HEK293 (cell line): ENCODE results near the gene TMEM50B.

ENCODE experiments used
- CTCF ChIA-PET: fragments of 350-600 bp; formaldehyde crosslinking; extraction: SDS; loops from one replicate; lab custom pipeline; 2021; ENCODE audit warnings: antibody characterized with exemption; lab: Yijun Ruan, JAX
- POLR2A ChIA-PET: fragments of 300-600 bp; formaldehyde crosslinking; extraction: SDS; loops from one replicate; lab custom pipeline; 2020; ENCODE audit warnings: antibody characterized with exemption, inconsistent platforms; lab: Yijun Ruan, JAX
- H3K27ac ChIP-seq: fragments of 200-500 bp; sonication (Bioruptor generic); 2 replicates; pipeline ENCODE4 v1.5.1; 2014; ENCODE audit warnings: low read depth, low read length, control low read depth, inconsistent platforms; ENCODE audit errors: extremely low read depth
- H3K36me3 ChIP-seq, 2 experiments: fragments of 200-500 bp in 1 of 2; sonication (Bioruptor generic) in 1 of 2; 1 replicate in 1 of 2; 2 replicates in 1 of 2; pipeline ENCODE4 v1.5.1; 2014 to 2017; ENCODE audit warnings: inconsistent platforms in 2 of 2, low read length in 2 of 2; ENCODE audit not compliant: control insufficient read depth in 2 of 2, insufficient read depth in 1 of 2
- H3K4me1 ChIP-seq: fragments of 200-500 bp; sonication (Bioruptor generic); 2 replicates; pipeline ENCODE4 v1.5.1; 2014; ENCODE audit warnings: mild to moderate bottlenecking, low read length, inconsistent platforms; ENCODE audit not compliant: control insufficient read depth, insufficient read depth
- H3K4me3 ChIP-seq: 2 replicates; pipeline ENCODE4 v1.5.1; 2011; ENCODE audit warnings: low read depth, mild to moderate bottlenecking, control low read depth, low read length, moderate library complexity
- H3K9me3 ChIP-seq: fragments of 200-500 bp; sonication (Bioruptor generic); 2 replicates; pipeline ENCODE4 v1.5.1; 2014; ENCODE audit warnings: low read depth, low read length, inconsistent platforms; ENCODE audit not compliant: control insufficient read depth, insufficient read depth
- BCL11A ChIP-seq: fragments of 450-650 bp; formaldehyde crosslinking; IDR thresholded peaks from 2 replicates; pipeline ENCODE4 v1.5.1; 2016; ENCODE audit warnings: low read depth, missing biosample characterization, missing genetic modification characterization
- KLF7 ChIP-seq: fragments of 450-650 bp; formaldehyde crosslinking; IDR thresholded peaks from 2 replicates; pipeline ENCODE4 v1.5.1; 2016; ENCODE audit warnings: missing biosample characterization, missing genetic modification characterization, borderline replicate concordance
- PRDM1 ChIP-seq: fragments of 450-650 bp; formaldehyde crosslinking; IDR thresholded peaks from 2 replicates; pipeline ENCODE4; 2016; ENCODE audit warnings: missing biosample characterization, missing genetic modification characterization
- RBAK ChIP-seq: fragments of 450-650 bp; formaldehyde crosslinking; IDR thresholded peaks from 2 replicates; pipeline ENCODE4 v1.5.1; 2016; ENCODE audit warnings: missing biosample characterization, missing genetic modification characterization
- SCRT2 ChIP-seq: fragments of 450-650 bp; formaldehyde crosslinking; IDR thresholded peaks from 2 replicates; pipeline ENCODE4 v1.5.1; 2016; ENCODE audit warnings: missing biosample characterization, missing genetic modification characterization
- SP2 ChIP-seq: fragments of 450-650 bp; formaldehyde crosslinking; IDR thresholded peaks from 2 replicates; pipeline ENCODE4 v1.5.1; 2016; ENCODE audit warnings: missing biosample characterization, missing genetic modification characterization
- SP7 ChIP-seq: fragments of 450-650 bp; formaldehyde crosslinking; IDR thresholded peaks from 2 replicates; pipeline ENCODE4 v1.5.1; 2016; ENCODE audit warnings: missing biosample characterization, missing genetic modification characterization
- TRIM28 ChIP-seq: IDR thresholded peaks from 2 replicates; pipeline ENCODE4 v1.6.1; 2011; ENCODE audit warnings: low read length, control low read depth, borderline replicate concordance
- ZBTB20 ChIP-seq: fragments of 450-650 bp; formaldehyde crosslinking; IDR thresholded peaks from 2 replicates; pipeline ENCODE4 v1.5.1; 2016; ENCODE audit warnings: missing biosample characterization, missing genetic modification characterization
- ZNF302 ChIP-seq: fragments of 450-650 bp; formaldehyde crosslinking; IDR thresholded peaks from 2 replicates; pipeline ENCODE4 v1.5.1; 2016; ENCODE audit warnings: missing biosample characterization, missing genetic modification characterization, low read depth
- ZNF335 ChIP-seq: fragments of 450-650 bp; formaldehyde crosslinking; conservative IDR thresholded peaks from 2 replicates; pipeline ENCODE4 v1.5.1; 2016; ENCODE audit warnings: missing biosample characterization, missing genetic modification characterization
- ZNF529 ChIP-seq: fragments of 450-650 bp; formaldehyde crosslinking; IDR thresholded peaks from 2 replicates; pipeline ENCODE4 v1.5.1; 2017; ENCODE audit warnings: missing genetic modification characterization, missing biosample characterization; ENCODE audit not compliant: insufficient replicate concordance
- ZNF544 ChIP-seq: fragments of 450-650 bp; formaldehyde crosslinking; IDR thresholded peaks from 2 replicates; pipeline ENCODE4 v1.5.0; 2017; ENCODE audit warnings: missing biosample characterization, missing genetic modification characterization
- ZNF571 ChIP-seq: fragments of 450-650 bp; formaldehyde crosslinking; IDR thresholded peaks from 2 replicates; pipeline ENCODE4 v1.5.0; 2017; ENCODE audit warnings: missing biosample characterization, missing genetic modification characterization
- ZNF660 ChIP-seq: fragments of 450-650 bp; IDR thresholded peaks from 2 replicates; pipeline ENCODE4 v1.5.1; 2018; ENCODE audit warnings: missing biosample characterization, mild to moderate bottlenecking, missing genetic modification characterization
- ZNF76 ChIP-seq: fragments of 450-650 bp; formaldehyde crosslinking; IDR thresholded peaks from 2 replicates; pipeline ENCODE4; 2016; ENCODE audit warnings: low read depth, missing biosample characterization, missing genetic modification characterization, borderline replicate concordance
- TF ChIP-seq, protein P1 (sequence below): fragments of 450-650 bp; formaldehyde crosslinking; IDR thresholded peaks from 2 replicates; pipeline ENCODE4 v1.5.1; 2016; ENCODE audit warnings: missing biosample characterization, missing genetic modification characterization
- TF ChIP-seq, protein P2 (sequence below): fragments of 450-650 bp; formaldehyde crosslinking; IDR thresholded peaks from 2 replicates; pipeline ENCODE4 v1.5.1; 2017; ENCODE audit warnings: missing biosample characterization, missing genetic modification characterization
- TF ChIP-seq, protein P3 (sequence below): fragments of 450-650 bp; formaldehyde crosslinking; IDR thresholded peaks from 2 replicates; pipeline ENCODE4 v1.5.1; 2016; ENCODE audit warnings: missing biosample characterization, missing genetic modification characterization
- TF ChIP-seq, protein P4 (sequence below): fragments of 450-650 bp; formaldehyde crosslinking; IDR thresholded peaks from 2 replicates; pipeline ENCODE4 v1.5.1; 2017; ENCODE audit warnings: missing biosample characterization, missing genetic modification characterization
- TF ChIP-seq, protein P5 (sequence below): fragments of 450-650 bp; IDR thresholded peaks from 2 replicates; pipeline ENCODE4 v1.5.1; 2018; ENCODE audit warnings: missing biosample characterization, mild to moderate bottlenecking, missing genetic modification characterization

The TMEM50B gene

DNA sequence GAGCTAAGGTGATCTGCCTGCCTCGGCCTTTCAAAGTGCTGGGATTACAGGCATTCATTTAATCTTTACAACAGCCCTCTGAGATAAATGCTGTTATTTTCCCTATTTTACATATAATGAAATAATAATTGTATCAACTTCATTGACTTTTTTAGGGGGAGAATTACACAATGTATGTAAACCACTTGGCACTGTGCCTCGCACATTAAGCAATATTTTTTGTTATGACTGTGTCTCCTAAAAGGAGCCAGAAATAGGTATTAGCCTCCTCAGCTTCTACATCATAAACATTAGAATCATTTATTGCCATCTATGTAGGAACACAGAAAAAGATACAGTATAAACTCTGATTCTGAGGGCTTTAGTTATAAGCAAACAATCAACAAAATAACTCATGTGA, 12.8 kb upstream of the TMEM50B start:
- no peaks in the 10 kb centered on the region for H3K36me3 ChIP-seq
- TF ChIP-seq BCL11A (tag by site-specific recombination) (no peak), SCRT2 (tag by site-specific recombination) (no peak), KLF7 (tag by site-specific recombination) (no peak), ZBTB20 (tag by site-specific recombination) (no peak), TRIM28 (no peak), ZNF302 (no peak), ZNF335 (no peak), ZNF660 (tag by site-specific recombination) (no peak), ZNF571 (tag by site-specific recombination) (no peak), RBAK (tag by site-specific recombination) (no peak), SP2 (tag by site-specific recombination) (no peak)
- TF ChIP-seq, protein P1, sequence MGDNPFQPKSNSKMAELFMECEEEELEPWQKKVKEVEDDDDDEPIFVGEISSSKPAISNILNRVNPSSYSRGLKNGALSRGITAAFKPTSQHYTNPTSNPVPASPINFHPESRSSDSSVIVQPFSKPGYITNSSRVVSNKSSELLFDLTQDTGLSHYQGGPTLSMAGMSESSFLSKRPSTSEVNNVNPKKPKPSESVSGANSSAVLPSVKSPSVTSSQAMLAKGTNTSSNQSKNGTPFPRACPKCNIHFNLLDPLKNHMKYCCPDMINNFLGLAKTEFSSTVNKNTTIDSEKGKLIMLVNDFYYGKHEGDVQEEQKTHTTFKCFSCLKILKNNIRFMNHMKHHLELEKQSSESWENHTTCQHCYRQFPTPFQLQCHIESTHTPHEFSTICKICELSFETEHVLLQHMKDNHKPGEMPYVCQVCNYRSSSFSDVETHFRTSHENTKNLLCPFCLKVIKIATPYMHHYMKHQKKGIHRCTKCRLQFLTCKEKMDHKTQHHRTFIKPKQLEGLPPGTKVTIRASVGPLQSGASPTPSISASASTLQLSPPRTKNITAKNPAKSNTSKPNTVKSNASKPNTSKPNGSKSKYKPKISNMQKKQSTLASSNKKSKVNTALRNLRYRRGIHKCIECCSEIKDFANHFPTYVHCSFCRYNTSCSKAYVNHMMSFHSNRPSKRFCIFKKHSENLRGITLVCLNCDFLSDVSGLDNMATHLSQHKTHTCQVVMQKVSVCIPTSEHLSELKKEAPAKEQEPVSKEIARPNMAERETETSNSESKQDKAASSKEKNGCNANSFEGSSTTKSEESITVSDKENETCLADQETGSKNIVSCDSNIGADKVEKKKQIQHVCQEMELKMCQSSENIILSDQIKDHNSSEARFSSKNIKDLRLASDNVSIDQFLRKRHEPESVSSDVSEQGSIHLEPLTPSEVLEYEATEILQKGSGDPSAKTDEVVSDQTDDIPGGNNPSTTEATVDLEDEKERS (tag by site-specific recombination): no peak
- TF ChIP-seq, protein P2, sequence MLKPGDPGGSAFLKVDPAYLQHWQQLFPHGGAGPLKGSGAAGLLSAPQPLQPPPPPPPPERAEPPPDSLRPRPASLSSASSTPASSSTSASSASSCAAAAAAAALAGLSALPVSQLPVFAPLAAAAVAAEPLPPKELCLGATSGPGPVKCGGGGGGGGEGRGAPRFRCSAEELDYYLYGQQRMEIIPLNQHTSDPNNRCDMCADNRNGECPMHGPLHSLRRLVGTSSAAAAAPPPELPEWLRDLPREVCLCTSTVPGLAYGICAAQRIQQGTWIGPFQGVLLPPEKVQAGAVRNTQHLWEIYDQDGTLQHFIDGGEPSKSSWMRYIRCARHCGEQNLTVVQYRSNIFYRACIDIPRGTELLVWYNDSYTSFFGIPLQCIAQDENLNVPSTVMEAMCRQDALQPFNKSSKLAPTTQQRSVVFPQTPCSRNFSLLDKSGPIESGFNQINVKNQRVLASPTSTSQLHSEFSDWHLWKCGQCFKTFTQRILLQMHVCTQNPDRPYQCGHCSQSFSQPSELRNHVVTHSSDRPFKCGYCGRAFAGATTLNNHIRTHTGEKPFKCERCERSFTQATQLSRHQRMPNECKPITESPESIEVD (tag by site-specific recombination): no peak
- TF ChIP-seq, protein P3, sequence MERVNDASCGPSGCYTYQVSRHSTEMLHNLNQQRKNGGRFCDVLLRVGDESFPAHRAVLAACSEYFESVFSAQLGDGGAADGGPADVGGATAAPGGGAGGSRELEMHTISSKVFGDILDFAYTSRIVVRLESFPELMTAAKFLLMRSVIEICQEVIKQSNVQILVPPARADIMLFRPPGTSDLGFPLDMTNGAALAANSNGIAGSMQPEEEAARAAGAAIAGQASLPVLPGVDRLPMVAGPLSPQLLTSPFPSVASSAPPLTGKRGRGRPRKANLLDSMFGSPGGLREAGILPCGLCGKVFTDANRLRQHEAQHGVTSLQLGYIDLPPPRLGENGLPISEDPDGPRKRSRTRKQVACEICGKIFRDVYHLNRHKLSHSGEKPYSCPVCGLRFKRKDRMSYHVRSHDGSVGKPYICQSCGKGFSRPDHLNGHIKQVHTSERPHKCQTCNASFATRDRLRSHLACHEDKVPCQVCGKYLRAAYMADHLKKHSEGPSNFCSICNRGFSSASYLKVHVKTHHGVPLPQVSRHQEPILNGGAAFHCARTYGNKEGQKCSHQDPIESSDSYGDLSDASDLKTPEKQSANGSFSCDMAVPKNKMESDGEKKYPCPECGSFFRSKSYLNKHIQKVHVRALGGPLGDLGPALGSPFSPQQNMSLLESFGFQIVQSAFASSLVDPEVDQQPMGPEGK (tag by site-specific recombination): no peak
- TF ChIP-seq, all 188 proteins: peak for 0
- Histone ChIP-seq H3K4me3 (no peak overlapping the region), H3K27ac (no peak overlapping the region), H3K9me3 (no peaks in the 10 kb centered on the region), H3K4me1 (no peaks in the 10 kb centered on the region; the same call in 1 of the 2 replicates)
- ChIA-PET CTCF (no interaction called here), POLR2A (interaction anchor here (1.4 to 5.0 kb wide), 2 partner anchors 12 to 16 kb away, joined by 7 to 154 read pairs; partner anchors contain the start of gene TMEM50B)

DNA sequence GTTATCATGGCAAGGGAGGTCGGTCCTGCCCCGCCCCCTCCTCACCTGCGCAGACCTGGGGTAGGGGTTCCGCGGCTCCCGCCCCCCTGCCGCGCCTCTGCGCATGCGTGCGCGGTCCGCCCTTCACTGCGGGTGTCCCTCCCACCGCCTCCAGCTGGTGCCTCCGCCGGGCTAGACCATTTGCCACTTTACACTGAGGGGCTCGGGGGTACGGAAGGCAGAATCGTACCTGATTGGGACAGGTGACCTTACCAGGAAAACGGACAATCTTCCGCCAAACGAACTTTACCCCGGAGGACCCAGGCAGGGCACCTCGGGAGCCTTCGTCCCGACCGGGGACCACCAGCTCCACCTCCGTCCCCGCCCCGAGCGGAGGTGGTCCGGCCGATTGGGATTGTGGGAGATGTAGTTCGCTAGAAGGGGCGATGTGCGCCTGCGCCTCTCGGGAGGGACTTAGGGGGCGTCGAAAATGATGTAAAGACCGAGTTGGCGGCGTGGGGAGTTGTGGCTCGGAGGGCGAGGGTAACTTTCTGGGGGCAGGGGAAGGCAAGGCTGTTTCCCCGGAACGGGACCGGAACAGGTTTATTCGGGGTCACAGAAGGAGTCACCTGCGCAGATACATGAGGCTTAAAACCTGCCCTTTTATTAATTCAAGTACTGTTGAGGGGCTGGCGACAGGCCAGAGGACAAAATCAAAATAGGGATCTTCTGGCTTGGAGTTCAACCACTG, 11.8 kb upstream of the TMEM50B start, which contains the start of gene DNAJC28:
TSS of gene DNAJC28 (minus strand) at position 344 of the 730 bp plus-strand sequence. CDS start 2,323 bp downstream, outside the sequence.
- H3K4me3 ChIP-seq: peak within 1 kb of the TSS; percentile 84
- peak within 1 kb of the TSS; percentile 38; the same call in 1 of the 2 replicates for H3K27ac ChIP-seq
- no peaks in the 10 kb centered on the region for H3K36me3 ChIP-seq
- H3K9me3 ChIP-seq: no peaks in the 10 kb centered on the region
- ChIA-PET CTCF (interaction anchor here (0.5 to 2.1 kb wide), 6 partner anchors 11 to 738 kb away, joined by 3 to 16 read pairs (median 4); partner anchors contain the start of gene TMEM50B), POLR2A (interaction anchor here (0.6 to 5.0 kb wide), 14 partner anchors 8 to 167 kb away, joined by 3 to 154 read pairs (median 4); partner anchors contain the start of genes DONSON, IFNAR1, SON and TMEM50B)
- H3K4me1 ChIP-seq: no peaks in the 10 kb centered on the region; the same call in 1 of the 2 replicates
- TF ChIP-seq, protein P4, sequence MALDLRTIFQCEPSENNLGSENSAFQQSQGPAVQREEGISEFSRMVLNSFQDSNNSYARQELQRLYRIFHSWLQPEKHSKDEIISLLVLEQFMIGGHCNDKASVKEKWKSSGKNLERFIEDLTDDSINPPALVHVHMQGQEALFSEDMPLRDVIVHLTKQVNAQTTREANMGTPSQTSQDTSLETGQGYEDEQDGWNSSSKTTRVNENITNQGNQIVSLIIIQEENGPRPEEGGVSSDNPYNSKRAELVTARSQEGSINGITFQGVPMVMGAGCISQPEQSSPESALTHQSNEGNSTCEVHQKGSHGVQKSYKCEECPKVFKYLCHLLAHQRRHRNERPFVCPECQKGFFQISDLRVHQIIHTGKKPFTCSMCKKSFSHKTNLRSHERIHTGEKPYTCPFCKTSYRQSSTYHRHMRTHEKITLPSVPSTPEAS (tag by site-specific recombination): no peak
- TF ChIP-seq ZNF76 (tag by site-specific recombination) (peak; percentile 98), SP7 (tag by site-specific recombination) (peak; percentile 94), PRDM1 (tag by site-specific recombination) (0 out of 2 replicates have a peak, but pooled peaks have one; percentile 32), ZNF529 (no peak), ZNF544 (no peak), TRIM28 (peak; percentile 73; the same call in 1 of the 2 replicates)
- TF ChIP-seq, protein P5, sequence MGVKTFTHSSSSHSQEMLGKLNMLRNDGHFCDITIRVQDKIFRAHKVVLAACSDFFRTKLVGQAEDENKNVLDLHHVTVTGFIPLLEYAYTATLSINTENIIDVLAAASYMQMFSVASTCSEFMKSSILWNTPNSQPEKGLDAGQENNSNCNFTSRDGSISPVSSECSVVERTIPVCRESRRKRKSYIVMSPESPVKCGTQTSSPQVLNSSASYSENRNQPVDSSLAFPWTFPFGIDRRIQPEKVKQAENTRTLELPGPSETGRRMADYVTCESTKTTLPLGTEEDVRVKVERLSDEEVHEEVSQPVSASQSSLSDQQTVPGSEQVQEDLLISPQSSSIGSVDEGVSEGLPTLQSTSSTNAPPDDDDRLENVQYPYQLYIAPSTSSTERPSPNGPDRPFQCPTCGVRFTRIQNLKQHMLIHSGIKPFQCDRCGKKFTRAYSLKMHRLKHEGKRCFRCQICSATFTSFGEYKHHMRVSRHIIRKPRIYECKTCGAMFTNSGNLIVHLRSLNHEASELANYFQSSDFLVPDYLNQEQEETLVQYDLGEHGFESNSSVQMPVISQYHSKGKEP (tag by site-specific recombination): 0 out of 2 replicates have a peak, but pooled peaks have one; percentile 38
